Skeletal muscle cell (primary cell): Measurements from ENCODE around the gene HSPBAP1.
A peak's percentile ranks its signal among the peaks of the same experiment; 100 is the strongest.

ENCODE experiments used
- DNase-seq: peaks from one replicate; pipeline ENCODE4 v3.0.0-alpha.2; 2010; ENCODE audit warnings: low read depth
- H3K4me3 ChIP-seq: 2 replicates; pipeline ENCODE4 v1.5.1; 2011; ENCODE audit warnings: low read depth, mild to moderate bottlenecking, control low read depth, low read length, moderate library complexity

Gene HSPBAP1

GRCh38 chr3:122793568-122794416 is at the start of gene HSPBAP1:
Gene HSPBAP1 (minus strand): TSS chr3:122793831. CDS start chr3:122793680, 151 bp downstream.
- DNase-seq = peak; percentile 76
- H3K4me3 ChIP-seq = peak within 1 kb of the TSS; percentile 78

GRCh38 chr3:122835590-122835989 is 42.0 kb upstream of the HSPBAP1 start:
- H3K4me3 ChIP-seq = no peak overlapping the region

GRCh38 chr3:122828281-122828680 is 34.6 kb upstream of the HSPBAP1 start:
- no peak overlapping the region for H3K4me3 ChIP-seq
- no peak for DNase-seq

More at GRCh38 chr3:122835590-122835989, 42.0 kb upstream of the HSPBAP1 start:
- DNase-seq = no peak

GRCh38 chr3:122826278-122826677 is 32.6 kb upstream of the HSPBAP1 start:
- no peak overlapping the region for H3K4me3 ChIP-seq
- DNase-seq = no peak

- H3K4me3 ChIP-seq = no peak overlapping the region
- no peak for DNase-seq
These were observed 31.8 kb upstream of the HSPBAP1 start for GRCh38 chr3:122825460-122825859.

- DNase-seq = no peak
- H3K4me3 ChIP-seq = no peak overlapping the region
These were observed 31.1 kb upstream of the HSPBAP1 start for GRCh38 chr3:122824465-122825381.

- no peak for DNase-seq
These were observed 23.0 kb upstream of the HSPBAP1 start for GRCh38 chr3:122816587-122816986.

GRCh38 chr3:122810734-122811133 is 17.1 kb upstream of the HSPBAP1 start:
- H3K4me3 ChIP-seq = no peak overlapping the region
- DNase-seq = no peak

More at GRCh38 chr3:122816587-122816986, 23.0 kb upstream of the HSPBAP1 start:
- H3K4me3 ChIP-seq = no peak overlapping the region

GRCh38 chr3:122803977-122804376 is 10.3 kb upstream of the HSPBAP1 start:
- no peak overlapping the region for H3K4me3 ChIP-seq
- DNase-seq = no peak

- DNase-seq = no peak
- H3K4me3 ChIP-seq = no peak overlapping the region
These were observed 8.7 kb upstream of the HSPBAP1 start for GRCh38 chr3:122802323-122802722.

GRCh38 chr3:122800706-122801237 is 7.1 kb upstream of the HSPBAP1 start:
- no peak for DNase-seq
- no peak overlapping the region for H3K4me3 ChIP-seq

GRCh38 chr3:122800031-122800430 is 6.4 kb upstream of the HSPBAP1 start:
- no peak for DNase-seq
- H3K4me3 ChIP-seq = no peak overlapping the region

GRCh38 chr3:122799322-122799721 is 5.7 kb upstream of the HSPBAP1 start:
- H3K4me3 ChIP-seq = no peak overlapping the region
- DNase-seq = no peak

GRCh38 chr3:122797291-122797690 is 3.7 kb upstream of the HSPBAP1 start:
- H3K4me3 ChIP-seq = no peak overlapping the region
- DNase-seq = no peak

GRCh38 chr3:122795674-122796195 is 2.1 kb upstream of the HSPBAP1 start:
- peak overlapping the region; percentile 78 for H3K4me3 ChIP-seq
- DNase-seq = no peak

GRCh38 chr3:122794779-122795673 is 1.4 kb upstream of the HSPBAP1 start, which contains the start of gene SLC49A4:
Gene SLC49A4 (plus strand): TSS chr3:122795069. CDS start chr3:122795193, 124 bp downstream.
- peak within 1 kb of the TSS; percentile 78 for H3K4me3 ChIP-seq
- peak; percentile 18 for DNase-seq

- no peak for DNase-seq
- peak overlapping the region; percentile 78 for H3K4me3 ChIP-seq
These were observed 800 bp upstream of the HSPBAP1 start for GRCh38 chr3:122794483-122794778.

GRCh38 chr3:122789585-122790273 is 3.9 kb downstream of the HSPBAP1 start:
- no peak overlapping the region for H3K4me3 ChIP-seq
- DNase-seq = no peak
